DMS114 treated with DMSO at 0.1 percent for 48 hours (cell line): Measurements from ENCODE around the gene PRRX1.

ENCODE experiments used
- DNase-seq: peaks from one replicate; lab custom pipeline; 2025; ENCODE audit not compliant: unreplicated experiment; lab: John Stamatoyannopoulos, UW

The PRRX1 gene

GRCh38 chr1:170663404-170664092, 383 bp upstream of the PRRX1 start:
- no peak for DNase-seq

GRCh38 chr1:170664828-170665612, 1.1 kb downstream of the PRRX1 start:
- no peak for DNase-seq

GRCh38 chr1:170665629-170666028, 1.7 kb downstream of the PRRX1 start:
- no peak for DNase-seq

- DNase-seq, result no peak
These were observed 2.8 kb downstream of the PRRX1 start for GRCh38 chr1:170666541-170667254.

- DNase-seq, result no peak
These were observed 4.5 kb downstream of the PRRX1 start for GRCh38 chr1:170668209-170669106.

GRCh38 chr1:170669107-170669445, 5.1 kb downstream of the PRRX1 start:
- no peak for DNase-seq

- no peak for DNase-seq
These were observed 5.9 kb downstream of the PRRX1 start for GRCh38 chr1:170669586-170670530.

- DNase-seq, result no peak
These were observed 7.1 kb downstream of the PRRX1 start for GRCh38 chr1:170670802-170671628.

GRCh38 chr1:170671629-170671963, 7.7 kb downstream of the PRRX1 start:
- no peak for DNase-seq

- DNase-seq, result no peak
These were observed 8.4 kb downstream of the PRRX1 start for GRCh38 chr1:170672316-170672715.

GRCh38 chr1:170674239-170674638, 10.3 kb downstream of the PRRX1 start:
- no peak for DNase-seq

GRCh38 chr1:170674986-170675385, 11.1 kb downstream of the PRRX1 start:
- no peak for DNase-seq

GRCh38 chr1:170675865-170676264, 11.9 kb downstream of the PRRX1 start:
- no peak for DNase-seq

GRCh38 chr1:170676628-170677027, 12.7 kb downstream of the PRRX1 start:
- no peak for DNase-seq

- DNase-seq, result no peak
These were observed 14.2 kb downstream of the PRRX1 start for GRCh38 chr1:170678027-170678600.

GRCh38 chr1:170680428-170680827, 16.5 kb downstream of the PRRX1 start:
- DNase-seq, result no peak

- DNase-seq, result no peak
These were observed 18.2 kb downstream of the PRRX1 start for GRCh38 chr1:170682169-170682568.

GRCh38 chr1:170682809-170683208, 18.9 kb downstream of the PRRX1 start:
- no peak for DNase-seq

- DNase-seq, result no peak
These were observed 21.2 kb downstream of the PRRX1 start for GRCh38 chr1:170685166-170685565.
